ENCODE results near the gene DYNC1LI2. TPM values are rescaled to one million over a fixed set of nuclear protein-coding genes. Genes with fewer than 3 reads are reported as not detected.
A peak's percentile ranks its signal among the peaks of the same experiment; 100 is the strongest.

Gene DYNC1LI2
- total RNA-seq, 1 experiment from 2014 or later = 158 TPM

DNA sequence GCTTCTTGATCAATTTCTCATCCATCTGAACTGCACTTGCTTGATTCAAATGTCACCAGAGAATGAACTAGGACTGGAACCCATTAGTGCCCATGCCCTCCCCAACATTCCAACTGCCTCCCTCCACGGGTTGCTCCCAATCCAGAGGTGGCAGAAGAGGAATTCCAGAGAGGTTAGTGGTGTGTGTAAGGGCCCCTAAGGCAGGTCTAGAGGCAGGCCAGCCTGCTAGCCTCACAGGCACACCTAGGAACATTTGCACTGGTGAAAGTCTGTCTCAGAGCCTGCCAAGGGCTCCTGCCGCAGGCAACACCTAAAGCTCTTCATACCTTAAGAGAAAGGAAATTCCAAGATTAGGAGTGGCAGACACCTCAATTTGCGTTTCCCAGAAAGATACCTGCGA is 33.6 kb downstream of the DYNC1LI2 start:
- Histone ChIP-seq H3K27me3 (no peaks in the 10 kb centered on the region), H3K4me1 (peaks cover 13% of the 10 kb centered on the region), H3K27ac (no peak overlapping the region), H3K9me3 (replicated peaks) (no peaks in the 10 kb centered on the region), H3K4me3 (no peak overlapping the region), H3K36me3 (peaks cover 32% of the 10 kb centered on the region)
- no peak for DNase-seq

GRCh38 chr16:66717112-66717675 is 34.2 kb downstream of the DYNC1LI2 start:
- DNase-seq = peak; percentile 30 to 57
- Histone ChIP-seq H3K27me3 (no peaks in the 10 kb centered on the region), H3K4me1 (peaks cover 13% of the 10 kb centered on the region), H3K36me3 (peaks cover 26% of the 10 kb centered on the region), H3K4me3 (no peak overlapping the region), H3K9me3 (replicated peaks) (no peaks in the 10 kb centered on the region), H3K27ac (no peak overlapping the region)

DNA sequence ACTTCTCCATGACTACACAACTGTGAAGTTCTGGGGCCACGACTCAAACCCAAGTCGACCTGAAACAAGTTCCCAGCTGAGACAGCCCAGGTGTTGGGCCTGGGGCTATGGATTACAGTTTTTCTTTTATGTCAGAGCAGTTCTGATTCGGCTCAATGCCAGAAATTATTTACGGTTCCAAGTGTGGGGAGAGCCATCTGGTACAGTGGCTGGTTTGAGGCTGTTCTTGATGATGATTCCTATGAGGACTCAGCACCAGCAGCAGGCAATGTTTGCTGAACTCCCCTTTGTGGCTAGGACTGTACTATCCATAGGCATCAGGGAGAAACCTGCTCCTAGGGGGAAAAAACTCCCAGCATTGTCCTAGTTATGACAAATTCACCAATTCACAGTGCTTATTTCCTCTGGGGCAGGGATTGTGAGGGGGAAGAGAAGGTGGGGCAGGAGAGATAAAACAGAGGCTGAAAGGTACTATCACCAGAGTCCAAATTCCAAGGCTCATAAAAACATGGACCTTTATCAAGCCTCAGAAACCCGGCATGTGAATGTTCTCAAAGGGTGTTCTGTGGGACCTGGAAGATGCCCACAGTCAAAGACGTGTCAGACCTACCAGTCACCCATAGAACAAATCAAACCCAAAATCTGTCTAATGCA is 36.6 kb downstream of the DYNC1LI2 start:
- Histone ChIP-seq H3K4me3 (no peak overlapping the region), H3K4me1 (peaks cover 13% of the 10 kb centered on the region), H3K36me3 (peaks cover 13% of the 10 kb centered on the region), H3K27me3 (no peaks in the 10 kb centered on the region), H3K9me3 (replicated peaks) (no peaks in the 10 kb centered on the region), H3K27ac (peak overlapping the region; percentile 48)
- DNase-seq = peak; percentile 79 to 93

DNA sequence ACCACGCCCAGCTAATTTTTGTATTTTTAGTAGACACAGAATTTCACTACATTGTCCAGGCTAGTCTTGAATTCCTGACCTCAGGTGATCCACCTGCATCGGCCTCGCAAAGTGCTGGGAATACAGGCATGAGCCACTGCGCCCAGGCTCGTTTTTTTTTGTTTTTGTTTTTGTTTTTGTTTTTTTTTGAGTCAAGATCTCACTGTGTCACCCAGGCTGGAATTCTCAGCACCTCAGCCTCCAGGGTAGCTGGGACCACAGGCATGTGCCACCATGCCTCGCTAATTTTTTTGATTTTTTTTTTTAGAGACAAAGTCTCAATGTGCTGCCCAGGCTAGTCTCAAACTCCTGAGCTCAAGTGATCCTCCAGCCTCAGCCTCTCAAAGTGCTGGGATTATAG is 37.3 kb downstream of the DYNC1LI2 start:
- no peak for DNase-seq
- Histone ChIP-seq H3K27me3 (no peaks in the 10 kb centered on the region), H3K9me3 (replicated peaks) (no peaks in the 10 kb centered on the region), H3K27ac (peak overlapping the region; percentile 48), H3K4me1 (peaks cover 13% of the 10 kb centered on the region), H3K4me3 (no peak overlapping the region), H3K36me3 (peaks cover 7% of the 10 kb centered on the region)

DNA sequence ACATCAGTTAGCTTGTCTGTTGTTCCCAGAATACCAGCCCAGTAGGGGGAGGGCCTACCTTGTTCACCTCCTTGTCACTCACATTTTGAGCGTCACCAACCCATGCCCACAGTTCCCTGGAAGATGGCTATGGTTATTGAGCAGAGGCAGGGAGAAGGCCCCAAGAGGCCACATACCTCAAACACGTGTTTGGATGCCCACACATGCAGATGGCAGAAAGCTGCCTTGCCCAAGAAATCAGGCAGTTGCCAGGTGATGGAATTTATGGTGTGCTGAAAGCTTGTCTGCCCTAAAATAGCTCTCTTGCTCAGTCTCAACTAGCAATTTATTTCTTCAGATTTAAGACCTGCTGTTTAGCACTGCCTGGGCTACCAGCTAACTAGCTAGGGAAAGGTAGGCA is 38.3 kb downstream of the DYNC1LI2 start:
- H3K4me3 ChIP-seq = no peak overlapping the region
- no peak for DNase-seq
- peaks cover 13% of the 10 kb centered on the region for H3K4me1 ChIP-seq
- H3K36me3 ChIP-seq = no peaks in the 10 kb centered on the region
- no peak overlapping the region for H3K27ac ChIP-seq
- no peaks in the 10 kb centered on the region for H3K9me3 ChIP-seq (replicated peaks)
- no peaks in the 10 kb centered on the region for H3K27me3 ChIP-seq

- Histone ChIP-seq H3K4me1 (peaks cover 13% of the 10 kb centered on the region), H3K9me3 (replicated peaks) (no peaks in the 10 kb centered on the region), H3K36me3 (no peaks in the 10 kb centered on the region), H3K27me3 (no peaks in the 10 kb centered on the region), H3K27ac (no peak overlapping the region), H3K4me3 (no peak overlapping the region)
- no peak for DNase-seq
Measured at GRCh38 chr16:66712512-66712911, 38.9 kb downstream of the DYNC1LI2 start.

- H3K27me3 ChIP-seq = no peaks in the 10 kb centered on the region
- H3K4me1 ChIP-seq = peaks cover 14% of the 10 kb centered on the region
- H3K27ac ChIP-seq = no peak overlapping the region
- no peaks in the 10 kb centered on the region for H3K9me3 ChIP-seq (replicated peaks)
- no peaks in the 10 kb centered on the region for H3K36me3 ChIP-seq
- H3K4me3 ChIP-seq = no peak overlapping the region
- DNase-seq = no peak
Measured at GRCh38 chr16:66711581-66711980, 39.8 kb downstream of the DYNC1LI2 start.

- no peaks in the 10 kb centered on the region for H3K9me3 ChIP-seq (replicated peaks)
- peak overlapping the region; percentile 54 for H3K4me3 ChIP-seq
- DNase-seq = peak; percentile 38 to 53
- H3K27ac ChIP-seq = no peak overlapping the region
- H3K4me1 ChIP-seq = peaks cover 7% of the 10 kb centered on the region; the same call in 1 of the 2 replicates
- no peaks in the 10 kb centered on the region for H3K27me3 ChIP-seq
- no peaks in the 10 kb centered on the region for H3K36me3 ChIP-seq
Measured at GRCh38 chr16:66706506-66706880, 44.9 kb downstream of the DYNC1LI2 start.

DNA sequence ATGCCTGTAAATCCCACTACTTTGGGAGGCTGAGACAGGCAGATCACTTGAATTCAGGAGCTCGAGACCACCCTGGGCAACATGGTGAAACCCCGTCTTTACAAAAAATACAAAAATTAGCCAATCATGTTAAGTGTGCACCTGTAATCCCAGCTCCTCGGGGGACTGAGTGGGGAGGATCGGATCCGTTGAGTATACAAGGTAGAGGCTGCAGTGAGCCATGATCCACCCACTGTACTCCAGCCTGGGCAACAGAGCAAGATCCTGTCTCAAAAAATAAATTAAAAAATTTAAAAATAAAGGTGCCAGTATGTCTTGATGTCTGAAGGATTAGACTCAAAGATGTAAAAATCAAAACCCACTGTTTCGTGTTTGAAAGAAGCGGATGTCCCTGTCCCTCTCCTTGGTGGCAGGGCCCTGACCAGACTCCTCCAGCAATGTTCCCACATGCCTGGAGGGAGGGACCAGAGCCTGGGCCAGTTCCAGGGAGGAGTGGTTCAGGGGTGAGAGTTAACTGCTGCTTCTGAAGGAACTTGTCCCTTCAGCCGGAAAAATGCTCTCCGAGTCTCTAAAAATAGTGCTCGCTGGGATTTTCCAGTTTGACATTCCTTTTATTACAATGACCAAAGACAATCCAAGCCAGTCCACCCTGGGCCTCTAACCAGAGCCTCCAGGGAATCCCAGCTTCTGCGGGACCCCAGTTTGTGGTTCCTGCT is 45.5 kb downstream of the DYNC1LI2 start:
- Histone ChIP-seq H3K36me3 (no peaks in the 10 kb centered on the region), H3K4me3 (peak overlapping the region; percentile 54), H3K27ac (no peak overlapping the region), H3K4me1 (peaks cover 7% of the 10 kb centered on the region; the same call in 1 of the 2 replicates), H3K9me3 (replicated peaks) (no peaks in the 10 kb centered on the region), H3K27me3 (no peaks in the 10 kb centered on the region)
- peak; percentile 32 to 56 for DNase-seq

DNA sequence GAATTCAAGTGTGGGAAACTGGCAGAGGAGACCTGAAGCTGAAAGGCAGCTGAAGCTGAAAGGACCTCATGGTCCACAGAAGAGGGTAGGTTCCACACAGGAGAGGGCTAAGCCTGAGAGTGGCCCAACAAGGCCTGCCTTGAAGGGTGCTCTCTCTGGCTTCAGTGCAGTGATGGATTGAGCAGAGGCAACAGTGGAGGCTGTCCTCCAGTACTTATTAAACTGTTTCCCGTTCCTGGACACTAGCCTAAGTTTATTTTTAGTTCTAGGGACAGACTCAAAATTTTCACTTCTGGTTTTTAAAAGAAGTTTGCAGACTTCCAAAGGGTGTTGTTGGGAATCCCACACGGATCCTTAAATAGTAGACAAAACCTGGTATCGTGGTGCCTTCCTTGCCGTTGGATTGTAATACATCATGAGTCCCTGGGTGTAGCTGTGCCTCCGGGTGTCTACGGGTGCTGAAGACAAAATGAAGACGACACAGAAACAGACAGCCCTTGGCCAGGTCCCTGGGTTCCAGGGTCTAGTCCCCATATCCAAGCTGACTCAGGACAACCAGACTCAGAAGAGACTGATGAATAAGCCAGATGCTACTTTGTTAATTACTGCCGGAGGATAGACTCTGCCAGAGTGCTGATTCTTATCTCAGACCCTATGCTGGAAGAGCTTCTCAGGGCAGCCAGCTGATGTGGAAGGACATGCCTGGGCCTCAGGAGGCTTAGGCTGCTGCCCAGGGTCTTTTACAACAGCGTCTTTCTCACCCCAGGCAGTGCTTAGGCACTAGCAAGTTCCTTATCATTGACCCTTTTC is 47.8 kb downstream of the DYNC1LI2 start:
- DNase-seq = peak in 1 of 2 experiments; percentile 53
- no peaks in the 10 kb centered on the region for H3K9me3 ChIP-seq (replicated peaks)
- no peaks in the 10 kb centered on the region for H3K27me3 ChIP-seq
- no peak overlapping the region for H3K27ac ChIP-seq
- H3K36me3 ChIP-seq = no peaks in the 10 kb centered on the region
- H3K4me3 ChIP-seq = no peak overlapping the region
- peaks cover 7% of the 10 kb centered on the region; the same call in 1 of the 2 replicates for H3K4me1 ChIP-seq

GRCh38 chr16:66701516-66701915 is 49.9 kb downstream of the DYNC1LI2 start:
- DNase-seq = no peak
- H3K4me3 ChIP-seq = no peak overlapping the region
- H3K4me1 ChIP-seq = peaks cover 5% of the 10 kb centered on the region; the same call in 1 of the 2 replicates
- H3K27me3 ChIP-seq = peaks cover 5% of the 10 kb centered on the region; the same call in 1 of the 2 replicates
- H3K27ac ChIP-seq = no peak overlapping the region
- no peaks in the 10 kb centered on the region for H3K36me3 ChIP-seq
- H3K9me3 ChIP-seq (replicated peaks) = no peaks in the 10 kb centered on the region

DNA sequence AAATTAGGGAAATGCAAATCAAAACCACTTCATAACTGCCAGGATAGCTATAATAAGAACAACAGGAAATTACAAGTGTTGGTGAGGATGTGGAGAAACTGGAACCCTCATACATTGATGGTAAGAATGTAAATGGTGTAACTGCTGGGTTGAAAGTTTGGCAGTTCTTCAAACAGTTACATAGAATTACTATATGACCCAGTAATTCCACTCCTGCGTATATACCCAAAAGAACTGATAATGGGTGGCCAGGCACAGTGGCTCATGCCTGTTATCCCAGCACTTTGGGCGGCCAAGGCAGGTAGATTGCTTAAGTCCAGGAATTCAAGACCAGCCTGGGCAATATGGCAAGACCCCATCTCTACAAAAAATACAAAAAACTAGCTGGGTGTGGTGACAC is 50.4 kb downstream of the DYNC1LI2 start:
- H3K36me3 ChIP-seq = no peaks in the 10 kb centered on the region
- no peak overlapping the region for H3K27ac ChIP-seq
- peaks cover under 1% of the 10 kb centered on the region; the same call in 1 of the 2 replicates for H3K4me1 ChIP-seq
- H3K9me3 ChIP-seq (replicated peaks) = no peaks in the 10 kb centered on the region
- H3K4me3 ChIP-seq = no peak overlapping the region
- H3K27me3 ChIP-seq = peaks cover 5% of the 10 kb centered on the region; the same call in 1 of the 2 replicates
- DNase-seq = no peak

GRCh38 chr16:66699898-66700297 is 51.5 kb downstream of the DYNC1LI2 start:
- Histone ChIP-seq H3K4me1 (peaks cover 7% of the 10 kb centered on the region; the same call in 1 of the 2 replicates), H3K27me3 (peaks cover 5% of the 10 kb centered on the region; the same call in 1 of the 2 replicates), H3K4me3 (no peak overlapping the region), H3K27ac (no peak overlapping the region), H3K36me3 (no peaks in the 10 kb centered on the region), H3K9me3 (replicated peaks) (no peaks in the 10 kb centered on the region)
- DNase-seq = no peak

DNA sequence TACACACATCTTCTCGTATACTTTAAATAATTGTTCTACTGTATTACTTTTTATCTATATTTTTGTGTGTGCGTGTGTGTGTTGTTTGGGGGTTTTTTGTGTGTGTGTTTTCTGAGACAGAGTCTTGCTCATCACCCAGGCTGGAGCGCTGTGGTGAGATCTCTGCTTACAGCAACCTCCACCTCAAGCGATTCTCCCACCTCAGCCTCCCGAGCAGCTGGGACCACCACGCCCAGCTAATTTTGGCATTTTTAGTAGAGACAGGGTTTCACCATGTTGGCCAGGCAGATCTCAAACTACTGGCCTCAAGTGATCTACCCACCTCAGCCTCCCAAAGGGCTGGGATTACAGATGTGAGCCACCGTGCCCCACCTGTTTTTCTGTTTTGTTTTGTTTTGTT is 53.4 kb downstream of the DYNC1LI2 start:
- Histone ChIP-seq H3K36me3 (no peaks in the 10 kb centered on the region), H3K4me1 (peaks cover 7% of the 10 kb centered on the region; the same call in 1 of the 2 replicates), H3K27me3 (peaks cover 5% of the 10 kb centered on the region; the same call in 1 of the 2 replicates), H3K4me3 (no peak overlapping the region), H3K27ac (no peak overlapping the region), H3K9me3 (replicated peaks) (no peaks in the 10 kb centered on the region)
- DNase-seq = no peak

Measured in SJCRH30 (cell line).